Dermis blood vessel endothelial cell (primary cell): ENCODE results near the gene SON. TPM values are rescaled to one million over a fixed set of nuclear protein-coding genes. Genes with fewer than 3 reads are reported as not detected.
"Not testable (repeated sequence)": the region's sequence is repeated elsewhere in the genome, so short reads cannot be mapped to it uniquely, and the experiment has no call there.

Source experiments
- DNase-seq: peaks from one replicate; pipeline ENCODE4 v3.0.0; 2010
- total RNA-seq: library from RNA; depleted of rRNA; stranded (reverse); fragments of >200 nt; gene quantifications from 2 replicates; pipeline ENCODE4 v1.2.3, GENCODE V29; 2014

Gene SON
- total RNA-seq, 1 donor from 2014 or later = 180 TPM

DNA sequence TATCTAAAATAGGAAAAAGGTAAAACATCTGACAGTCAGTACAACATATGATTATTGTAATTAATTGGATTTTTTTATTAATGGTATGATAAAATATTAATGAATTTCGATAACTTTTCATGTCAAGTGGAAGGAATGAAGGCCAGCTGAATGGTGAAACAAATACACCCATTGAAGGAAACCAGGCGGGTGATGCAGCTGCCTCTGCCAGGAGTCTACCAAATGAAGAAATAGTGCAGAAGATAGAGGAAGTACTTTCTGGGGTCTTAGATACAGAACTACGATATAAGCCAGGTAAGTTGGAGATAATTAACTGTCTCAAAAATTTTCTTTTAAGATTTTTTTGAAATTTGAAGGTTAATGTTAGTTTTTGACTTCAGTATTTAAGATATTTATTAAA lies 3.2 kb downstream of the SON start:
- DNase-seq = no peak

DNA sequence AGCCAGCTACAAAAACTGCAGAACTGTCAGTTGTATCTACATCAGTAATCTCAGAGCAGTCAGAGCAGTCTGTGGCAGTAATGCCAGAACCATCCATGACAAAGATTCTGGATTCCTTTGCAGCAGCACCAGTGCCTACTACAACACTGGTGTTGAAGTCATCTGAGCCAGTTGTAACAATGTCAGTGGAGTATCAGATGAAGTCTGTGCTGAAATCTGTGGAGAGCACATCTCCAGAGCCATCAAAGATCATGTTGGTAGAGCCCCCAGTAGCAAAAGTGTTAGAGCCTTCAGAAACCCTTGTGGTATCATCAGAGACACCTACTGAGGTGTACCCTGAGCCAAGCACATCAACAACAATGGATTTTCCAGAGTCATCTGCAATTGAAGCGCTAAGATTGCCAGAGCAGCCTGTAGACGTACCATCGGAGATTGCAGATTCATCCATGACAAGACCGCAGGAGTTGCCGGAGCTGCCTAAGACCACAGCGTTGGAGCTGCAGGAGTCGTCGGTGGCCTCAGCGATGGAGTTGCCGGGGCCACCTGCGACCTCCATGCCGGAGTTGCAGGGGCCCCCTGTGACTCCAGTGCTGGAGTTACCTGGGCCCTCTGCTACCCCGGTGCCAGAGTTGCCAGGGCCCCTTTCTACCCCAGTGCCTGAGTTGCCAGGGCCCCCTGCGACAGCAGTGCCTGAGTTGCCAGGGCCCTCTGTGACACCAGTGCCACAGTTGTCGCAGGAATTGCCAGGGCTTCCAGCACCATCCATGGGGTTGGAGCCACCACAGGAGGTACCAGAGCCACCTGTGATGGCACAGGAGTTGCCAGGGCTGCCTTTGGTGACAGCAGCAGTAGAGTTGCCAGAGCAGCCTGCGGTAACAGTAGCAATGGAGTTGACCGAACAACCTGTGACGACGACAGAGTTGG lies 7.3 kb downstream of the SON start:
- no peak for DNase-seq

DNA sequence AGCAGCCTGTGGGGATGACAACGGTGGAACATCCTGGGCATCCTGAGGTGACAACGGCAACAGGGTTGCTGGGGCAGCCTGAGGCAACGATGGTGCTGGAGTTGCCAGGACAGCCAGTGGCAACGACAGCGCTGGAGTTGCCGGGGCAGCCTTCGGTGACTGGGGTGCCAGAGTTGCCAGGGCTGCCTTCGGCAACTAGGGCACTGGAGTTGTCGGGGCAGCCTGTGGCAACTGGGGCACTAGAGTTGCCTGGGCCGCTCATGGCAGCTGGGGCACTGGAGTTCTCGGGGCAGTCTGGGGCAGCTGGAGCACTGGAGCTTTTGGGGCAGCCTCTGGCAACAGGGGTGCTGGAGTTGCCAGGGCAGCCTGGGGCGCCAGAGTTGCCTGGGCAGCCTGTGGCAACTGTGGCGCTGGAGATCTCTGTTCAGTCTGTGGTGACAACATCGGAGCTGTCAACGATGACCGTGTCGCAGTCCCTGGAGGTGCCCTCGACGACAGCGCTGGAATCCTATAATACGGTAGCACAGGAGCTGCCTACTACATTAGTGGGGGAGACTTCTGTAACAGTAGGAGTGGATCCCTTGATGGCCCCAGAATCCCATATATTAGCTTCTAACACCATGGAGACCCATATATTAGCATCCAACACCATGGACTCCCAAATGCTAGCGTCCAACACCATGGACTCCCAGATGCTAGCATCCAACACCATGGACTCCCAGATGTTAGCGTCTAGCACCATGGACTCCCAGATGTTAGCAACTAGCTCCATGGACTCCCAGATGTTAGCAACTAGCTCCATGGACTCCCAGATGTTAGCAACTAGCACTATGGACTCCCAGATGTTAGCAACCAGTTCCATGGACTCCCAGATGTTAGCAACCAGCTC lies 8.2 kb downstream of the SON start:
- DNase-seq = no peak

DNA sequence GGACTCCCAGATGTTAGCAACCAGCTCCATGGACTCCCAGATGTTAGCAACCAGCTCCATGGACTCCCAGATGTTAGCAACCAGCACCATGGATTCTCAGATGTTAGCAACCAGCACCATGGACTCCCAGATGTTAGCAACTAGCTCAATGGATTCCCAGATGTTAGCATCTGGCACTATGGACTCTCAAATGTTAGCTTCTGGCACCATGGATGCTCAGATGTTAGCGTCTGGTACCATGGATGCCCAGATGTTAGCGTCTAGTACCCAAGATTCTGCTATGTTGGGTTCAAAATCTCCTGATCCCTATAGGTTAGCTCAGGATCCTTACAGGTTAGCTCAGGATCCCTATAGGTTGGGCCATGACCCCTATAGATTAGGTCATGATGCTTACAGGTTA lies 8.8 kb downstream of the SON start:
- no peak for DNase-seq

DNA sequence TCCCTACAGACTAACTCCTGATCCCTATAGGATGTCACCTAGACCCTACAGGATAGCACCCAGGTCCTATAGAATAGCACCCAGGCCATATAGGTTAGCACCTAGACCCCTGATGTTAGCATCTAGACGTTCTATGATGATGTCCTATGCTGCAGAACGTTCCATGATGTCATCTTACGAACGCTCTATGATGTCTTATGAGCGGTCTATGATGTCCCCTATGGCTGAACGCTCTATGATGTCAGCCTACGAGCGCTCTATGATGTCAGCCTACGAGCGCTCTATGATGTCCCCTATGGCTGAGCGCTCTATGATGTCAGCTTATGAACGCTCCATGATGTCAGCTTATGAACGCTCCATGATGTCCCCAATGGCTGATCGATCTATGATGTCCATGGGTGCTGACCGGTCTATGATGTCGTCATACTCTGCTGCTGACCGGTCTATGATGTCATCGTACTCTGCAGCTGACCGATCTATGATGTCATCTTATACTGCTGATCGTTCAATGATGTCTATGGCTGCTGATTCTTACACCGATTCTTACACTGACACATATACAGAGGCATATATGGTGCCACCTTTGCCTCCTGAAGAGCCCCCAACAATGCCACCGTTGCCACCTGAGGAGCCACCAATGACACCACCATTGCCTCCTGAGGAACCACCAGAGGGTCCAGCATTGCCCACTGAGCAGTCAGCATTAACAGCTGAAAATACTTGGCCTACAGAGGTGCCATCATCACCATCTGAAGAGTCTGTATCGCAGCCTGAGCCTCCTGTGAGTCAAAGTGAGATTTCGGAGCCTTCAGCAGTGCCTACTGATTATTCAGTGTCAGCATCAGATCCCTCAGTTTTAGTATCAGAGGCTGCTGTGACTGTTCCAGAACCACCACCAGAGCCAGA lies 9.5 kb downstream of the SON start:
- no peak for DNase-seq

DNA sequence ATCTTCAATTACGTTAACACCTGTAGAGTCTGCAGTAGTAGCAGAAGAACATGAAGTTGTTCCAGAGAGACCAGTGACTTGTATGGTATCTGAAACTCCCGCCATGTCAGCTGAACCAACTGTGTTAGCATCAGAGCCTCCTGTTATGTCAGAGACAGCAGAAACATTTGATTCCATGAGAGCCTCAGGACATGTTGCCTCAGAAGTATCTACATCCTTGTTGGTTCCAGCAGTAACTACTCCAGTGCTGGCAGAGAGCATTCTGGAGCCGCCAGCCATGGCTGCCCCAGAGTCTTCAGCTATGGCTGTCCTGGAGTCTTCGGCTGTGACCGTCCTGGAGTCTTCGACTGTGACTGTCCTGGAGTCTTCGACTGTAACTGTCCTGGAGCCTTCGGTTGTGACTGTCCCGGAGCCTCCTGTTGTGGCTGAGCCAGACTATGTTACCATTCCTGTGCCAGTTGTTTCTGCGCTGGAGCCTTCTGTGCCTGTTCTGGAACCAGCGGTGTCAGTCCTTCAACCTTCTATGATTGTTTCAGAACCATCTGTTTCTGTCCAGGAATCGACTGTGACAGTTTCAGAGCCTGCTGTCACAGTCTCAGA lies 10.3 kb downstream of the SON start:
- DNase-seq = no peak

DNA sequence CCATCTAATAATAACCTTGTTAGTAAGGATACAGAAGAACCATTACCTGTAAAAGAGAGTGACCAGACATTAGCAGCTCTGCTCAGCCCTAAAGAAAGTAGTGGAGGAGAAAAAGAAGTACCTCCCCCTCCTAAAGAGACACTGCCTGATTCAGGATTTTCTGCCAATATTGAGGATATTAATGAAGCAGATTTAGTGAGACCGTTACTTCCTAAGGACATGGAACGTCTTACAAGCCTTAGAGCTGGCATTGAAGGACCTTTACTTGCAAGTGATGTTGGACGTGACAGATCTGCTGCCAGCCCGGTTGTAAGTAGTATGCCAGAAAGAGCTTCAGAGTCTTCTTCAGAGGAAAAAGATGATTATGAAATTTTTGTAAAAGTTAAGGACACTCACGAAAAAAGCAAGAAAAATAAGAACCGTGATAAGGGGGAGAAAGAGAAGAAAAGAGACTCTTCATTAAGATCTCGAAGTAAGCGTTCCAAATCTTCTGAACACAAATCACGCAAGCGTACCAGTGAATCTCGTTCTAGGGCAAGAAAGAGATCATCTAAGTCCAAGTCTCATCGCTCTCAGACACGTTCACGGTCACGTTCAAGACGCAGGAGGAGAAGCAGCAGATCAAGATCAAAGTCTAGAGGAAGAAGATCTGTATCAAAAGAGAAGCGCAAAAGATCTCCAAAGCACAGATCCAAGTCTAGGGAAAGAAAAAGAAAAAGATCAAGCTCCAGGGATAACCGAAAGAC lies 11.6 kb downstream of the SON start:
- DNase-seq = no peak

DNA sequence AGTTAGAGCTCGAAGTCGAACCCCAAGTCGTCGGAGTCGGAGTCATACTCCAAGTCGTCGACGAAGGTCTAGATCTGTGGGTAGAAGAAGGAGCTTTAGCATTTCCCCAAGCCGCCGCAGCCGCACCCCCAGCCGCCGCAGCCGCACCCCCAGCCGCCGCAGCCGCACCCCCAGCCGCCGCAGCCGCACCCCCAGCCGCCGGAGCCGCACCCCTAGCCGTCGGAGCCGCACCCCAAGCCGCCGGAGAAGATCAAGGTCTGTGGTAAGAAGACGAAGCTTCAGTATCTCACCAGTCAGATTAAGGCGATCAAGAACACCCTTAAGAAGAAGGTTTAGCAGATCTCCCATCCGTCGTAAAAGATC lies 12.1 kb downstream of the SON start:
- DNase-seq = no peak

DNA sequence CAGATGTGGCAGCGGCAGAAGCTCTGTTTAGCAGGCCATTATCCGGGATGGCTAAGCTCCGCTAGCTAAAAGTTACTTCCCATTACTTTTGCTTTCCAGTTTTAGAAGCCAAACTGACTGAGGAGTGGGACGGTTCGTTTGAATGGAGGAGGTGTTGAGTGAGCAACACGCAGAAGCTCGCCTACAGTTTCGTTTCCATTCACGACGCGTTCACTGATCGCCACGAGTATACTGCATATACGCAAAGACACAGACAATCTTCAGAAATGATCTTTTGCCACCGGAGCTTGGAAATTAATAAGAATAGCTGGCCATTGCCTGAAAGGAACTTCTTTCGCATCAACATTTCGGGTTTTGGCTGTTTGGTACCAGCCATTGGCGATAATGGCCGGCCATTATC lies 14.6 kb downstream of the SON start:
- DNase-seq = no peak

DNA sequence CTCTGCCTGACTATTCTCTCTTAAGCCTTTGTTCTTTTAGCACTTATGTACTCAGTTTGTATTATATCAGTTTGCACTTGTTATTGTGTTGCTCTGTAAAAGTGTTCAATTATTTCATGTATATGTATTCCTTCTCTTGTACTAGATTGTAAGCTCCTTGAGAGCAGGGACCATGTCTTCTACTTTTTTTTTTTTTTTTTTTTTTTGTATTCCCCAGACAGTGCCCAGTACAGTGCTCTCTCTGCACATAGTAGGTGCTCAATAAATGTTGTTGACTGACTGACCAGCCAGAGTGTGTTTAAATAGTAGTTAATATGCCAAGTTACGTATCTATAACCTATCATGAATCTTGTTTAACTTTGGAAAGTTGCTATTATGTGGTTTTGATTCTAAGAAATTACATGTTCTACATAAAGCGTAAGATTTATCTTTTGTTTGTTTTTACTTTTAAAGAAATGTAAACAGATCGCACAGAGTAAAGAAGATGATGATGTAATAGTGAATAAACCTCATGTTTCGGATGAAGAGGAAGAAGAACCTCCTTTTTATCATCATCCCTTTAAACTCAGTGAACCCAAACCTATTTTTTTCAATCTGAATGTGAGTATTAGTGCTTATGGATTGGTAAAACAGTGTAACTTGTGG lies 16.1 kb downstream of the SON start:
- DNase-seq = no peak

DNA sequence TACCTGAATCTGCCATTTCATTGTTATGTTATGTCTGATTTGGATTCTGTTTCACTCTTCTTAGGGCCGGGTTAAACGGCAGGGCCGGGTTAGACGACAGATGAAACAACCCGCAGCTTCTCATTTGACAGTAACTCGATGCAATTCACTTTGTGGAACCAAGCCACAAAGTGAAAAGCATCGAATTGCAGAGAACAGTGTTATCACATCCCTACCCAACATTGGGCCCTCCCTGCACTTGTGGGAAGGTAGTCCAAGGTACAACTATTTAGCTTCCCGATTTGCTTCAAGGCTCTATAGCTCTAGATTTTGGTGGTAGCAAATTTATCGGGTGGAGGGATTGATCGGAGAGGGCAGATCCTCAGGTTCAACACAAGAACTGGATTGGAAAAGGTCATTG lies 17.0 kb downstream of the SON start:
- DNase-seq = no peak

DNA sequence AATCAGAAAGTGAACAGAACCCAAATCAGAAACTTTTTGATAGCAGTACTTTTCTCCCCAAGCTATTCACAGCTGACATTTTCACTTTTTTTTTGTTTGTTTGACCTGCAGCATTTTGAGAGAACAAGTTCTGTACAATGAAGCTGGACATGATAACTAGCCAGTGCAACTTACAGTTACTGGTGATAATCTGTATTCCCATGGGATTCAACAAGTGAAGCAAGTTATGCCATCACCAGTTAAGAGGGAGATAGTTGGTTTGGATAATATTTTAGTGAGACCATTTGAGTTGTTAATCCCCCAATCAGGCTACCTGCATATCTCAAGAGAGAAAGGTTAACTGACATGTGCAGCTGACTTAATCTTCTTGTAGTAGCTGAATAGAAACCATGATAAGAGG lies 18.1 kb downstream of the SON start:
- DNase-seq = no peak

DNA sequence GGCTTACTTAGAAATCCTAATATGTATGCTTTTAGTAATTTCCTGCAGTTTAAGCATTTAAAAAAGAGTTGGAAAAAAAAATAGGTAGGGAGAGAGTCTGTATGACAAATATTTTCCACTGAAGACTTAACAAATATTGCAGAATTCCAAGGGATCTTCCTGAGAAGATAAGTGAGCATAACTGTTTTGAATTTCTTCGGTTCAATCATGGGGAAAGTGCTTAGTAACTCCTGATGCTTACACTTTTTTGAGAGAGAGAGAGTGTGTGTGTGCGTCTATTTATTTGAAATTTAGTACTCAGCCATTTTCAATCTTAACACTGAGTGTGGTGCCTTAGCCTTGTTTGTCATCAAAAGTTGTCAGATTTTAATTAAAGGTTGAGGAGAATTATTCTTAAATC lies 18.5 kb downstream of the SON start:
- no peak for DNase-seq

DNA sequence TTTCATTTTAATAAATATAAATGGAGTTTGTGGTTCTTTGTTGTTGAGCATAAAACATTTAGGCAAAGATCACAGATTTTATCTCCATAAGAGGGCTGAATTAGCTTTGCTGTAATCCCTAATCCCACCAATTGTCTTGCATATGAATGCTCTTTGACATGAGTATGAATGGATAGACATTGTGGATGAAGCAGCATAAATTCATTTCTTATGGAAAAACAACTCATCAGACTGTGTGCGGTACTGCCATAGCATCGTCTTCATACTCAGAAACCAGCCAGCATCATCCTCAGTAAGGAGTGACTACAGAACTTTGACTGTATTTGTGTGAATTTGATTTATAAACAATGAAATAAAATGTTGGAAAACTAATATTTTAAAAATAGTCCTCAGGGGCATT lies 19.6 kb downstream of the SON start:
- DNase-seq = no peak

DNA sequence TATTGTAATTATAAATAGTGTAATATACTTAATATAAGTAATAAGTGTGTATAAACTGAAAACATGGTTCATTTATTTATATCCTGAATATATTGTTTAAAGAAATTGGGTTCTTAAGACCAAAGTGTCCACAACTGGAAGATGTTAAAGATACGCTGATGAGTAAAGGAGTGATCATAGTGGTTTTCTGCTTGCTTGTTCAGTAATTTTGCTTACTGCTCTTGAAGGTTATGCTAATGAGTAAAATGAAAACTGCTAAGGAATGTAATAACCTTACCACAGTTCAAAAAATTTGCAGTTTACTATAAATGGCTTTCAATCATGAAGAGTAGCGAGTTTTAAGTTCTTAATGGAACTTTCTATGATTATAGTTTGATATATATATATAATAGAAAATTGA lies 23.7 kb downstream of the SON start:
- no peak for DNase-seq

DNA sequence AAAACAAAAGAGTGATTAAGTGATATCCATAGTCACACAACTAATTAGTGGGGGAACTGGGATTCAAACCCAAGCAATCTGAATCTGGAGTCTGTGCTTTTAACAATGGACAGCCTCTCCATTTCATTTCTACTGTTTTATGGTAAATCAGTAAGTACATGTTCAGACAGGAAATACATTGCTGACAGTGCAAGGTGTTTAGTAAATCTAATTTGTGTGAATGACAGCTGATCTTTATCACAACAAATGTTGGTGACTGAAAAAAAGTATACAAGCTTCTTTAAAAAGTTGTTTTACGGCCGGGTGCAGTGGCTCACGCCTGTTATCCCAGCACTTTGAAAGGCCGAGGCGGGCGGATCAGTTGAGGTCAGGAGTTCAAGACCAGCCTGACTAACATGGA lies 25.1 kb downstream of the SON start:
- DNase-seq = no peak

DNA sequence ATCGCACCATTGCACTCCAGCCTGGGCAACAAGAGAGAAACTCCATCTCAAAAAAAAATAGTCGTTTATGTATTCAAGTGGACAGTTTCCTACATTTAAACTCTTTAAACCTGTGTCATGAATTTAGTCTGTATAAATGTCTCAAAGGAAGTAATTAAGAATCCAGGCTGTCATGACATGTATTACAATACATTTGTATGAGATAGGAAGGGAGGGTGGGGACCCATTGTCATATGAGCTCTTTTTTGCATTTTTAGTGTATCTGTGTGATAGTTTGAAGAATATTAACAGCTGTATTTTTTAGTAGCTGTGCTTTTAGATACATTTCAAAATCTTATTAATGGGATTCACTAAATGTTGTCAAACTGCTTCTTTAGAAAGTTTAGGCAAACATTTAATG lies 25.6 kb downstream of the SON start:
- no peak for DNase-seq

DNA sequence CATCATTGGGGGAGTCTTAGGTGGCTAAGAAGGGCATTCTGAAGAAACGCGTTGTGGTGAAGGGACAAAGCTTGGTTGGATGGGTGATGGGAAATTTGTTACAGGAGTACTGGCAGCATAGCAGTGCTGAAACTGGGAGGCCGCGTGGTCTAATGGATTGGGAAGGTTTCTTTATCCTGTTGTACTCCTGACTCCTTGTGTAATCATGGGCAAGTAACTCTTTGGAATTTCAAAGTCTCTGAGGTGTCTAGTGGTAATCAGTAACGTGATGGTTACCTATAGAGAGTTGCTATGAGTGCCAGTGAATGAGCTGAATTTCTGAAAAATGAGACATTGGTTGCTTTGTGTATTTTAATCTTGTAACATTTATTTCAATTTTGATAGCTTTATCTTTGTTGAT lies 27.2 kb downstream of the SON start:
- DNase-seq = no peak

DNA sequence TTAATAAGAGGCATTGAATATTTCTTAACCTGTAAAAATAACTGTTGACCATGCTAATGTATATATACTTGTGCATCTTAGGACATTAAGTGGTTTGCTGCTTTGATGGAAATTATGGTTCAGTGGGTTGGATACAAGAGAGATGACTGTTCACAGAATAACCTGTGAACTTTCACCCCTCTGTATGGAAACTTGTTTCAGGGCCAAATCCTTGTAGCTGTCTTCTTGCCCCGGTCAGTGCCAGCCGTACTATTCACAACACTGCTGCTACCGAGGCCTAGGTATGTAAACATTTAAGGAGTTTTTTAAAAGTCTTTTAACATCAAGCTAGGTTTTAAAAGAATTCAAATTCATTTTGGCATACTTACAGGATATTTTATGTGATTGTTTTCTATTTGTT lies 29.5 kb downstream of the SON start:
- no peak for DNase-seq

DNA sequence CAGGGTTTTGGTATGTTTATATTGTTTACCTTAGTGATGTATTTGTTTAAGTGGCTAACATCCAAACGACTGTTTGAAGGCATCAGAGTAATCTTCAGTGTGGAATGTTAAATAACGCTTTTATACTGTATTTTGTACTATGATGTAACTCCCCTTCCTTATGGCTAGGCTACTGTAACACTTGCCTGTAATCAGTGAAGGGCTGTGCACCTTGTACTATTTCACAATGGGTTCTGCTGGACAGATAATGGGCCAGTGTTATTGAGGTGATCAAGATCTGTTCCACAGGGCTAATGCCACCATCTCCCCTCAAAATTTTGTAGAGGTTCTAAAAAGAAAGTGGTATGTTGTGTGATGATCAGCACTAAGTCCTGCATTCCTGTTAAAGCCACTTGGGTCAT lies 33.9 kb downstream of the SON start:
- not testable (repeated sequence) for DNase-seq

DNA sequence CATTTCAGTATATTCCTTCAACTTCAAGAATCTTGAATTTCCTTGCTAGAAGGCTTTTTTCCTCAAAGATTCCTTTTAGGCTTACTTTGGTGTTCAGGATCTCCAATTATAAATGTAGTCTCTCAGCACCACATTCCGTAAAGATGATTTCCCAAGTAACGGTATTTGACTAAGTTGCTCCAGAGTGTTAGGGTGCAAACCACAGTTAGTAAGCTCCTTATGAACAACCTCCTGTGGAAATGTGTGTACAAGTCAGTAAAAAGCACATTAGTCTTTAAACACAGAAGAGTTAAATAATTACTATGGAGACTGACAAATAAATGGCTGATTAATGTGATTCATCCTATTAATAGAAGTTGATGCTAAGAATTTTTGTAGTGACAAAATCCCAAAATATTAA lies 35.4 kb downstream of the SON start:
- DNase-seq = no peak
